Sigmoid colon (tissue), 7 donors: Measurements from ENCODE around the gene SLC6A3. TPM values are rescaled to one million over a fixed set of nuclear protein-coding genes. Genes with fewer than 3 reads are reported as not detected.

Experiments
- DNase-seq: peaks from one replicate; pipeline ENCODE4 v3.0.0-alpha.2; 2019
- H3K27ac ChIP-seq, 4 donors: fragments of 200-600 bp; sonication (generic); one replicate each; pipeline ENCODE4 v1.5.1; 2016 to 2019; ENCODE audit warnings: mild to moderate bottlenecking in 1 of 4
- H3K27me3 ChIP-seq, 3 donors: fragments of 200-600 bp; sonication (generic); one replicate each; pipeline ENCODE4 v1.5.1; 2019; ENCODE audit warnings: mild to moderate bottlenecking in 1 of 3
- H3K36me3 ChIP-seq, 4 donors: fragments of 200-600 bp; sonication (generic); one replicate each; pipeline ENCODE4 v1.5.1; 2016 to 2019
- H3K4me1 ChIP-seq, 4 donors: fragments of 200-600 bp; sonication (generic); one replicate each; pipeline ENCODE4 v1.5.1; 2017 to 2019
- H3K4me3 ChIP-seq, 4 donors: fragments of 200-600 bp; sonication (generic); one replicate each; pipeline ENCODE4 v1.5.1; 2017 to 2019; ENCODE audit warnings: mild to moderate bottlenecking in 2 of 4, moderate library complexity in 1 of 4
- H3K9me3 ChIP-seq, 4 donors: fragments of 200-600 bp in 3 of 4; sonication (generic) in 3 of 4; one replicate each; pipeline versions ENCODE4 v1.5.1 to v1.6.1; 2013 to 2019
- CTCF ChIP-seq, 4 experiments: fragments of 450-650 bp in 3 of 4; fragments of 200-600 bp in 1 of 4; IDR thresholded peaks; one replicate each; pipeline ENCODE4 v1.5.1; 2016 to 2019; ENCODE audit warnings: antibody characterized with exemption in 4 of 4, mild to moderate bottlenecking in 3 of 4, moderate library complexity in 2 of 4
- EP300 ChIP-seq, 4 donors: sonication (generic); formaldehyde crosslinking; IDR thresholded peaks; one replicate each; pipeline ENCODE4 v1.6.1; 2017; ENCODE audit warnings: antibody characterized with exemption in 4 of 4
- POLR2A ChIP-seq, 2 donors: fragments of 450-650 bp; IDR thresholded peaks; one replicate each; pipeline ENCODE4 v1.6.1; 2016; ENCODE audit warnings: antibody characterized with exemption in 2 of 2, mild to moderate bottlenecking in 2 of 2, moderate library complexity in 2 of 2
- POLR2AphosphoS5 ChIP-seq, 4 donors: sonication (generic); formaldehyde crosslinking; IDR thresholded peaks; one replicate each; pipeline ENCODE4 v1.6.1; 2017; ENCODE audit warnings: antibody characterized with exemption in 4 of 4
- WGBS, 2 donors: extraction: QIAGEN DNeasy Blood & Tissue Kit; methylation state at CpG; one replicate each; pipeline ENCODE4 v1.1.7; 2013; 5-methylcytosine and 5-hydroxymethylcytosine counted together
- intact Hi-C: fragments of 100-400 bp; cut with DNase I; formaldehyde crosslinking; loops from one replicate; pipeline ENCODE4 v1.15.1; 2023
- polyA plus RNA-seq, 3 donors: library from polyadenylated mRNA; stranded (reverse); fragments of 200-250 nt; gene quantifications; one replicate each; pipeline ENCODE4 v1.2.3, GENCODE V29; 2013
- total RNA-seq, 4 donors: library from RNA; depleted of rRNA; stranded (reverse); fragments of >200 nt; gene quantifications; one replicate each; pipeline ENCODE4 v1.1.0, GENCODE V29; 2016
- donor health status: healthy with polysubstance abuse.
- donor health status: Bipolar disorder and iron deficiency.
- donor health status: healthy.

Gene SLC6A3
- total and polyA plus RNA-seq, 7 donors: 0.06 TPM; not detected in 6

GRCh38 chr5:1359031-1359645 lies 86.1 kb downstream of the SLC6A3 start:
- H3K9me3 ChIP-seq: no peaks in the 10 kb centered on the region
- H3K36me3 ChIP-seq: no peaks in the 10 kb centered on the region
- no peak for TF ChIP-seq POLR2AphosphoS5 (IDR thresholded peaks at IDR 0.05)
- TF ChIP-seq CTCF (IDR thresholded peaks at IDR 0.05): no peak
- TF ChIP-seq EP300 (IDR thresholded peaks at IDR 0.05): no peak
- no peak for TF ChIP-seq POLR2A (IDR thresholded peaks at IDR 0.05)
- intact Hi-C loops: no loop called here
- peaks cover 3 to 70% (median 36%) of the 10 kb centered on the region in 3 donors for H3K27me3 ChIP-seq
- no peak for DNase-seq
- no peak overlapping the region for H3K4me3 ChIP-seq
- H3K27ac ChIP-seq: no peak overlapping the region
- no peaks in the 10 kb centered on the region for H3K4me1 ChIP-seq
- WGBS, 2 donors: 77 to 83% methylated on average over 31 of the region's 31 CpGs

GRCh38 chr5:1358726-1359025 lies 86.6 kb downstream of the SLC6A3 start:
- no peaks in the 10 kb centered on the region for H3K4me1 ChIP-seq
- no peaks in the 10 kb centered on the region for H3K9me3 ChIP-seq
- H3K27ac ChIP-seq: no peak overlapping the region
- WGBS, 2 donors: 74 to 80% methylated on average over 10 of the region's 10 CpGs
- H3K36me3 ChIP-seq: no peaks in the 10 kb centered on the region
- peaks cover 3 to 65% (median 36%) of the 10 kb centered on the region in 3 donors for H3K27me3 ChIP-seq
- TF ChIP-seq EP300 (IDR thresholded peaks at IDR 0.05) (no peak), POLR2AphosphoS5 (IDR thresholded peaks at IDR 0.05) (no peak), POLR2A (IDR thresholded peaks at IDR 0.05) (no peak), CTCF (IDR thresholded peaks at IDR 0.05) (no peak)
- no peak for DNase-seq
- H3K4me3 ChIP-seq: no peak overlapping the region
- intact Hi-C loops: no loop called here

- Histone ChIP-seq H3K36me3 (no peaks in the 10 kb centered on the region), H3K9me3 (no peaks in the 10 kb centered on the region), H3K4me1 (no peaks in the 10 kb centered on the region), H3K4me3 (no peak overlapping the region), H3K27ac (no peak overlapping the region), H3K27me3 (peaks cover 3 to 60% (median 36%) of the 10 kb centered on the region in 3 donors)
- no peak for TF ChIP-seq POLR2AphosphoS5 (IDR thresholded peaks at IDR 0.05)
- TF ChIP-seq POLR2A (IDR thresholded peaks at IDR 0.05): no peak
- no peak for TF ChIP-seq EP300 (IDR thresholded peaks at IDR 0.05)
- no peak for TF ChIP-seq CTCF (IDR thresholded peaks at IDR 0.05)
- WGBS, 2 donors: 90 to 91% methylated on average over 25 of the region's 25 CpGs
- DNase-seq: no peak
- intact Hi-C loops: no loop called here
These were observed 87.1 kb downstream of the SLC6A3 start for GRCh38 chr5:1357946-1358725.

- Histone ChIP-seq H3K27ac (no peak overlapping the region), H3K9me3 (no peaks in the 10 kb centered on the region), H3K4me3 (no peak overlapping the region), H3K27me3 (peaks cover 3 to 50% (median 34%) of the 10 kb centered on the region in 3 donors), H3K4me1 (no peaks in the 10 kb centered on the region), H3K36me3 (no peaks in the 10 kb centered on the region)
- DNase-seq: no peak
- no peak for TF ChIP-seq CTCF (IDR thresholded peaks at IDR 0.05)
- no peak for TF ChIP-seq POLR2A (IDR thresholded peaks at IDR 0.05)
- TF ChIP-seq POLR2AphosphoS5 (IDR thresholded peaks at IDR 0.05): no peak
- no peak for TF ChIP-seq EP300 (IDR thresholded peaks at IDR 0.05)
- WGBS, 2 donors: 49 to 68% methylated on average over 28 of the region's 28 CpGs
- intact Hi-C loops: no loop called here
These were observed 88.1 kb downstream of the SLC6A3 start for GRCh38 chr5:1356873-1357787.
